Measurements from ENCODE around the gene ESR1. TPM values are rescaled to one million over a fixed set of nuclear protein-coding genes. Genes with fewer than 3 reads are reported as not detected.

The ESR1 gene
- total and polyA plus RNA-seq, 9 of the 15 experiments (the other 6 are each of a cell fraction or from before 2014, with no cell fraction given) = 0.03 to 0.27 (median 0.08) TPM; not detected in 1

GRCh38 chr6:152001408-152001807 is 193.9 kb downstream of the ESR1 start:
- intact Hi-C loops (cut with micrococcal nuclease) = no loop called here
- POLR2A ChIA-PET = no interaction called here

More at GRCh38 chr6:152001408-152001807, 193.9 kb downstream of the ESR1 start:
- in situ Hi-C loops (cut with MboI) = no loop called here
- Histone ChIP-seq H3K79me2 (ENCODE audit: control insufficient read depth, insufficient read depth, low read length) (no peaks in the 10 kb centered on the region), H3K36me3 (ENCODE audit: control insufficient read depth, insufficient read depth, low read length) (no peaks in the 10 kb centered on the region), H4K20me1 (replicated peaks; ENCODE audit: control insufficient read depth, insufficient read depth, low read length) (no peaks in the 10 kb centered on the region), H3K9me1 (ENCODE audit: control insufficient read depth, insufficient read depth, low read length) (no peaks in the 10 kb centered on the region), H2AFZ (ENCODE audit: low read depth, low read length) (no peak overlapping the region), H3K9ac (ENCODE audit: insufficient read depth in 1 of 2, low read depth in 2 of 2, low read length in 2 of 2) (no peak overlapping the region), H3K27ac (ENCODE audit: extremely low read depth, low read depth, low read length) (no peak overlapping the region), H3K9me3 (replicated peaks; ENCODE audit: control insufficient read depth, insufficient read depth, low read depth, low read length) (no peaks in the 10 kb centered on the region), H3K4me2 (ENCODE audit: insufficient read depth, low read length) (no peak overlapping the region), H3K27me3 (ENCODE audit: control insufficient read depth in 2 of 2, insufficient read depth in 2 of 2, low read length in 2 of 2) (no peaks in the 10 kb centered on the region), H3K4me3 (no peak overlapping the region), H3K4me1 (replicated peaks in 1 of 2; ENCODE audit: control insufficient read depth in 2 of 2, insufficient read depth in 2 of 2, low read length in 2 of 2) (no peaks in the 10 kb centered on the region)
- FAIRE-seq = no peak
- no TSS peak for BruUV-seq (replicated peaks)
- ATAC-seq = no peak
- no peak for DNase-seq (ENCODE audit: extremely low read depth in 1 of 4, low spot score in 3 of 4)
- TF ChIP-seq SP2 (IDR thresholded peaks at IDR 0.05; ENCODE audit: extremely low read depth, low read depth, low read length, poor library complexity, severe bottlenecking) (no peak), ZNF830 (CRISPR knock-in tag; IDR thresholded peaks at IDR 0.05) (no peak), ZNF518B (CRISPR knock-in tag; IDR thresholded peaks at IDR 0.05) (no peak), NR2C1 (IDR thresholded peaks at IDR 0.05) (no peak), NR2C1 (tag; IDR thresholded peaks at IDR 0.05) (no peak), FUS (optimal IDR thresholded peaks at IDR 0.05; ENCODE audit: low read depth, low read length) (no peak), ZNF146 (CRISPR knock-in tag; IDR thresholded peaks at IDR 0.05; ENCODE audit: unreplicated experiment) (no peak), ETV1 (tag; conservative IDR thresholded peaks at IDR 0.05; ENCODE audit: low read depth) (no peak), ZNF707 (CRISPR knock-in tag; conservative IDR thresholded peaks at IDR 0.05) (no peak)
- CTCF ChIA-PET (ENCODE audit: low intra/inter-chr PET ratio) = no interaction called here
